ENCODE data around the gene BMPR1A.

DNA sequence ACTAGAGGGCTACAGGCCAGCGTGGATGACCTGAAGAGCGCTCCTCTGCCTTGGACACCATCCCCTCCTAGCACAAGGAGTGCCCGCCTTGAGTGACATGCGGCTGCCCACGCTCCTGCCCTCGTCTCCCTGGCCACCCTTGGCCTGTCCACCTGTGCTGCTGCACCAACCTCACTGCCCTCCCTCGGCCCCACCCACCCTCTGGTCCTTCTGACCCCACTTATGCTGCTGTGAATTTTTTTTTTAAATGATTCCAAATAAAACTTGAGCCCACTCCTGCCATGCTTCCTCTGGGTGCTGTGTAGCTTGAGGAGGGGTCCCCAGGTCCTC, 206.5 kb downstream of the BMPR1A start:
- no peak for TF ChIP-seq POLR2A (IDR thresholded peaks at IDR 0.05; ENCODE audit: low read length)
- TF ChIP-seq GATA1 (IDR thresholded peaks at IDR 0.05; ENCODE audit: low read depth, low read length), result no peak
